ENCODE measurements around the gene TNS4.

Gene TNS4

GRCh38 chr17:40490982-40491381, 10.4 kb downstream of the TNS4 start:
- no peak for DNase-seq (ENCODE audit: low spot score)

GRCh38 chr17:40490289-40490853, 11.1 kb downstream of the TNS4 start:
- no peak for DNase-seq (ENCODE audit: low spot score)

GRCh38 chr17:40487371-40488020, 13.9 kb downstream of the TNS4 start:
- DNase-seq (ENCODE audit: low spot score) = no peak

DNA sequence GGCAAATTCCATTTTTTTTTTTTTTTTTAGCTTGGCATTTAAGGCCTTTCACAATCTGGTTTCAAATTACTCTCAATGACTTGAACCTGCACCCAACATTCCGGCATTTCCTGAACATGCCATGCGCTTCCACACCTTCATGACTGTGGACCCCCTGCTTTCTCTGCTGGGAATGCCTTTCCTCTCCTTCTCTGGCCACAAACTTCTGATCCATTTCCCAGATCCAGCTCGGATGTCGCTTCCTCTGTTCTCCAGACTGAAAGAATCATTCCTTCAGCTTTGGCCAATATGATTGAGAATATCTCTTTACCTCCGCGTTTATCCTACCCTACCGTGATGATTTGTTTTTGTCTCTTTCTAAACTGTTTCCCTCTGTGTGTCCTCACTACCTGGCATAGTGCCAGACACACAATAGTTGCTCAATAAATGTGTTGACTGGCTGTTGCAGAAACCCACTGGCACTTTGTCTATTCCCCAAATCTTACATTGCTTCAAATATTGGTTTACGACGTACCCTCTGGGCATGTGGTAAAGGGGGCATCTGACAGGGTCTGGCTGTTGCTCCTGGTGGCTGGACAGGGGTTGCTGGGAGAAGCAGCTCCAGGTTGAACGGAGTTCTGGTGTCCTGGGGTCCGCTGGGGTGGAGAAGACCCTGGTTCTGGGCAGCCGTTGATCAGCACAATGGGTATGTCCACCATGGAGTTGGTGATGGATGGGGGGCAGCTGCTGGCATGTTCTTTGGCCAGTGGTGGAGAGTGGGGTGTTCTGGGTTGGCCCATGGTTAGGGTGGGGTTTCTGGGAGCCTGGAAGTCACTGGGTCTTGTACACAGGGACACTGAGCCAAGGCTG, 14.7 kb downstream of the TNS4 start:
- no peak for DNase-seq (ENCODE audit: low spot score)

- no peak for DNase-seq (ENCODE audit: low spot score)
Measured at GRCh38 chr17:40485851-40486521, 15.4 kb downstream of the TNS4 start.

DNA sequence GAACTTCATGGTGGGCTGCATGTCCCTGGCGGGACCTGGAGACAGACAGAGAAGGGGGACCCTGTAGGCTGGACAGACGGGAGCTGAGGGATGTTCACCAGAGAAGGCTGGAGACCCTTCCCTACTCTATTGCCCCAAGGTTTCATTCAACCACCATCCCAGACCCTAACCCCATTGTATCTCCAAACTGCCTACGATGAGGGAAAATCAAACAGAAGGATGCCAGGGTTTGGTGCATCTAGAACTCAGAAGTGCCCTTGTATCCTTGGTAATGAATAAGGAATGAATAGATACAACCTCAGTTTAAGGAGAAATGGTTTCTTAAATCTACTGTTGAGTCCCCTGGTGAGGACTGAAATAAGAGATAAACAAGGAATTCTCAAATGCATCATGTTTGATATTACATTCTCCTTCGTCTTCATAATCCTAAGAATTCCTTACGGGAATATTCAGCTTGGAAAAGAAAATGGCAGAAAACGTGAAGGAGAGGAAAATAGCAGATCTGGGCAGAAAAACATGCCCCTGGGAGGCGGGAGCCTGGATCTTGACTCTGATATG, 16.4 kb downstream of the TNS4 start:
- no peak for DNase-seq (ENCODE audit: low spot score)

DNA sequence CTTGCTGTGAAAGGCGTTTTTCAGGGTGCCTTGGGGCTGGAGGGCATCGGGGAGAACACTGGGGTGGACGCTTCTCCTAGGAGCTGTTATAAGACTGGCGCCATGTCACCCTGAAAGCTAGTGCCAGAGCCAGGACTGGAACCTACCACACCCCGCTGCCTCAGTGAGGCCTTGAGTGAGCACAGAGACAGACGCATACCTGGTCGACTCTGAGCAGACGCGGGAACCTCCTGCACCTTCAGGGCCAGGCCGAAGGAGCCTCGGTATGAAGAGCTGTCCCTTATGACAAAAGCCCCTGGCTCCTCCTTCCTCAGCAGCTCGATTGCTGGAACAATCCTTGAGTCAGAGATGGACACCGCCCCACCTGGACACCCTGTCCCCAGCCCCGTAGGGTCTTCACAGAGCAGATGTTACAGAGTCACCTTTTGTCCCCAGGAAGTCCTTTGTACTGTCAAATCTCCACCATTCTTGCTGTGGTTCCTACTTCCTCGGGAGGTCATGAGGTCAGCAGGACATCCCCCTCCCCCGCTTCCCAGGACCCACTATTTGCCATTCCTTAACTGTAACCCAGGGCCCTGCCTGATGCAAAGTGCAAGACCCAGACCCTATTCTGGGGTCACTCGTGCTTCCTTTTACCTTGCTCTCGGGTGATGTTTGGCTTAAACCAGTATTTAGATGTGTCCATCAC, 17.0 kb downstream of the TNS4 start:
- DNase-seq (ENCODE audit: low spot score) = no peak

GRCh38 chr17:40483679-40484078, 17.7 kb downstream of the TNS4 start:
- DNase-seq (ENCODE audit: low spot score) = no peak

DNA sequence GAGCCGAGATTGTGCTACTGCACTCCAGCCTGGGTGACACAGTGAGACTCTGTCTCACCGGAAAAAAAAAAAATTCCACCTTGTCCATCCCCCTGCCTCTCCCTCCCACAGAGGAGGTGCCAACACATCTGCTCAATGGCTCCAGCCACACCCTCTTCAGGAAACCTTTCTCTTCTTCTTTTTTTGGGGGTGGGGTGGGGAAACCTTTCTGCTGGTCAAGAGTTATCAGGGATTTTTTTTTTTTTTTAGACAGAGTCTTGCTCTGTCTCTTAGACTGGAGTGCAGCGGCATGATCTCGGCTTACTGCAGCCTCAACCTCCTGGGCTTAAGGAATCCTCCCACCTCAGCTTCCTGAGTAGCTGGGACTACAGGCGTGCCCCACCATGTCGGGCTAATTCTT, 18.7 kb downstream of the TNS4 start:
- no peak for DNase-seq (ENCODE audit: low spot score)

DNA sequence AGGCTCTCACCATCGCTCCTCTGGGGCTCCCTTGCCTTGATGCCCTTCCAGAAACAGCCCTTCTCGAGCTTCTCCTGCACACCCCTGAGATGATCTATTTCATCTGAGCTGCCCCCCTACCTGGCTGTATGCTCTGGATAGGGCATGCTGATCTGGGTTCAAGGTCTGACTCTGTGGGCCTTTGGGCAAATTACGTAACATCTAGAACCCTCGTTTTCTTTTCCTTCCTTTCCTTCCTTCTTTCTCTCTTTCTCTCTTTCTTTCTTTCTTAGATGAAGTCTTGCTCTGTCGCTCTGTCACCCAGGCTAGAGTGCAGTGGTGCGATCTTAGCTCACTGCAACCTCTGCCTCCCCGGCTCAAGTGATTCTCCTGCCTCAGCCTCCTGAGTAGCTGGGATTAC, 20.3 kb downstream of the TNS4 start:
- DNase-seq (ENCODE audit: low spot score) = no peak

- DNase-seq (ENCODE audit: low spot score) = no peak
Measured at GRCh38 chr17:40480501-40481003, 20.9 kb downstream of the TNS4 start.

- no peak for DNase-seq (ENCODE audit: low spot score)
Measured at GRCh38 chr17:40479754-40480480, 21.5 kb downstream of the TNS4 start.

DNA sequence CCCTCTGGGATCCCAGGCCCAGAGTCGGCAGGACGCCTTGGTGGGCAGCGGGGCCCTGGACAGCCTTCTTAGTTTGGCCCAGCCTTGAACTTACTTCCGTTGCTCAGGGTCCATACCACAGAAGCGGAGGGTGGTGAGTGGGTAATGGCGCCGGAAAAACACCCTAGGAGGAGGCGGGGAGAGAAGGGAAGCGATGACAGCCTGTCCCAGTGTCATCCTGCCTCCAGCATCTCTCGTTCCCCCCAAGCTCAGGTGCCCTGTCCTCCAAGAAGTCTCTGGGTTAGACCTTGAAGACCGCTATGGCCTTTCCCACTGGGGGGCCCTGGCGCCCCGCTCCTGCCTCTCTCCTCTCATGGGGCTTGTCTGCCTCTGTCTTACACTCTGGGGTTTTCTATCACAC, 22.9 kb downstream of the TNS4 start:
- no peak for DNase-seq (ENCODE audit: low spot score)

- DNase-seq (ENCODE audit: low spot score) = no peak
Measured at GRCh38 chr17:40477796-40478195, 23.6 kb downstream of the TNS4 start.

- DNase-seq (ENCODE audit: low spot score) = no peak
Measured at GRCh38 chr17:40475234-40475908, 26.1 kb downstream of the TNS4 start.

- DNase-seq (ENCODE audit: low spot score) = no peak
Measured at GRCh38 chr17:40474419-40475002, 26.9 kb downstream of the TNS4 start.

DNA sequence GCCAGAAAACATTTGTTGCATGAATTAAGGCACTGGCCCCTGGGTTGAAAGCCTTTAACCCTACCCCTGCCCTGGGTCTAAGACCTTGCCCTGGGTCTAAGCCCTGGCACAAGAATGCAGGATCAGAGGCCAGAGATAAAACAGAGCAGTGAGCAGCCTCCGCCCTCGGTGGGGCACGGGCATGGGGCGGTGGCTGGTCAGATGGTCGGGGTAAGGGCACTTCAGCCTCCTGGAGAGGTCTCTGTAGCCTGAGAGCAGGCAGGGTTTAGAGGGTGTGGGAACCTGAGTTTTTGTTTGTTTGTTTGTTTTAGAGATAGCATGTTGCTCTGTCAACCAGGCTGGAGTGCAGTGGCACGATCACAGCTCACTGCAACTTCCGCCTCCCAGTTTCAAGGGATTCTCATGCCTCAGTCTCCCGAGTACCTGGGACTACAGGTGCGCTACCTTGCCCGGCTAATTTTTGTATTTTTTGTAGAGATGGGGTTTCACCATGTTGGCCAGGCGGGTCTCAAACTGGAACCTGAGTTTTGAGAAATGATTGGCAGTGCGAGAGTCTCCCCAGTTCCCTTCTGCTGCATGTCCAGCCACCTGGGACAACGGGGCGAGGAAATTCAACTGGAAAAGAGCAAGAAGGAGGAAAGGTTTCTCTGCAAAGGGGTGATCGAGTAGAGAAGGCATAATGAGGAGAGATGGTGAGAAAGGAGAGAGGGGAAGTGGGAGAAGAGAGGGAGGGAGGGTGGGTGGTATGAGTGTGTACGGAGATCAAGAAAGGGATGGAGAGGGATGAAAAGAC, 27.7 kb downstream of the TNS4 start:
- DNase-seq (ENCODE audit: low spot score) = no peak

GRCh38 chr17:40472733-40473452, 28.5 kb downstream of the TNS4 start:
- DNase-seq (ENCODE audit: low spot score) = no peak

All from HuH-7.5 (cell line).